ENCODE measurements around the gene WDCP.

The WDCP gene

GRCh38 chr2:24008672-24009366 lies 38.4 kb downstream of the WDCP start:
- Mint-ChIP-seq H3K27me3 (peaks cover 40% of the 10 kb centered on the region), H3K27ac (no peak overlapping the region), H3K4me1 (ENCODE audit: low read depth) (peaks cover 8% of the 10 kb centered on the region), H3K36me3 (ENCODE audit: low read depth) (no peaks in the 10 kb centered on the region), H3K4me3 (no peak overlapping the region), H3K9me3 (no peaks in the 10 kb centered on the region)

- Mint-ChIP-seq H3K36me3 (ENCODE audit: low read depth) (no peaks in the 10 kb centered on the region), H3K27ac (no peak overlapping the region), H3K27me3 (peaks cover 32% of the 10 kb centered on the region), H3K4me1 (ENCODE audit: low read depth) (peaks cover 8% of the 10 kb centered on the region), H3K4me3 (no peak overlapping the region), H3K9me3 (no peaks in the 10 kb centered on the region)
Observed at GRCh38 chr2:24007693-24008092, 39.5 kb downstream of the WDCP start.

GRCh38 chr2:23994567-23994966 lies 52.6 kb downstream of the WDCP start:
- no peak overlapping the region for H3K4me3 Mint-ChIP-seq
- H3K27ac Mint-ChIP-seq: no peak overlapping the region
- H3K36me3 Mint-ChIP-seq (ENCODE audit: low read depth): peaks cover 8% of the 10 kb centered on the region
- no peaks in the 10 kb centered on the region for H3K27me3 Mint-ChIP-seq
- H3K4me1 Mint-ChIP-seq (ENCODE audit: low read depth): no peaks in the 10 kb centered on the region
- no peaks in the 10 kb centered on the region for H3K9me3 Mint-ChIP-seq

GRCh38 chr2:23993736-23994269 lies 53.4 kb downstream of the WDCP start:
- Mint-ChIP-seq H3K27ac (no peak overlapping the region), H3K9me3 (no peaks in the 10 kb centered on the region), H3K4me1 (ENCODE audit: low read depth) (no peaks in the 10 kb centered on the region), H3K27me3 (no peaks in the 10 kb centered on the region), H3K4me3 (no peak overlapping the region), H3K36me3 (ENCODE audit: low read depth) (peaks cover 8% of the 10 kb centered on the region)

GRCh38 chr2:23992931-23993330 lies 54.3 kb downstream of the WDCP start:
- peaks cover 11% of the 10 kb centered on the region for H3K36me3 Mint-ChIP-seq (ENCODE audit: low read depth)
- no peaks in the 10 kb centered on the region for H3K27me3 Mint-ChIP-seq
- no peak overlapping the region for H3K27ac Mint-ChIP-seq

GRCh38 chr2:23988371-23988770 lies 58.8 kb downstream of the WDCP start:
- Mint-ChIP-seq H3K27me3 (no peaks in the 10 kb centered on the region), H3K4me1 (ENCODE audit: low read depth) (no peaks in the 10 kb centered on the region), H3K9me3 (no peaks in the 10 kb centered on the region), H3K27ac (no peak overlapping the region), H3K36me3 (ENCODE audit: low read depth) (peaks cover 11% of the 10 kb centered on the region), H3K4me3 (no peak overlapping the region)

More at GRCh38 chr2:23992931-23993330, 54.3 kb downstream of the WDCP start:
- H3K4me1 Mint-ChIP-seq (ENCODE audit: low read depth): no peaks in the 10 kb centered on the region
- no peak overlapping the region for H3K4me3 Mint-ChIP-seq
- no peaks in the 10 kb centered on the region for H3K9me3 Mint-ChIP-seq
